SH-SY5Y (cell line): ENCODE measurements around the gene SSNA1.

ENCODE experiments used
- GATA2 ChIP-seq: IDR thresholded peaks from 2 replicates; pipeline ENCODE4 v1.6.1; 2011; ENCODE audit warnings: mild to moderate bottlenecking, low read depth, low read length
- GATA3 ChIP-seq: IDR thresholded peaks from 2 replicates; pipeline ENCODE4 v1.6.1; 2011; ENCODE audit warnings: low read depth, mild to moderate bottlenecking, low read length, moderate library complexity

SSNA1 gene

DNA sequence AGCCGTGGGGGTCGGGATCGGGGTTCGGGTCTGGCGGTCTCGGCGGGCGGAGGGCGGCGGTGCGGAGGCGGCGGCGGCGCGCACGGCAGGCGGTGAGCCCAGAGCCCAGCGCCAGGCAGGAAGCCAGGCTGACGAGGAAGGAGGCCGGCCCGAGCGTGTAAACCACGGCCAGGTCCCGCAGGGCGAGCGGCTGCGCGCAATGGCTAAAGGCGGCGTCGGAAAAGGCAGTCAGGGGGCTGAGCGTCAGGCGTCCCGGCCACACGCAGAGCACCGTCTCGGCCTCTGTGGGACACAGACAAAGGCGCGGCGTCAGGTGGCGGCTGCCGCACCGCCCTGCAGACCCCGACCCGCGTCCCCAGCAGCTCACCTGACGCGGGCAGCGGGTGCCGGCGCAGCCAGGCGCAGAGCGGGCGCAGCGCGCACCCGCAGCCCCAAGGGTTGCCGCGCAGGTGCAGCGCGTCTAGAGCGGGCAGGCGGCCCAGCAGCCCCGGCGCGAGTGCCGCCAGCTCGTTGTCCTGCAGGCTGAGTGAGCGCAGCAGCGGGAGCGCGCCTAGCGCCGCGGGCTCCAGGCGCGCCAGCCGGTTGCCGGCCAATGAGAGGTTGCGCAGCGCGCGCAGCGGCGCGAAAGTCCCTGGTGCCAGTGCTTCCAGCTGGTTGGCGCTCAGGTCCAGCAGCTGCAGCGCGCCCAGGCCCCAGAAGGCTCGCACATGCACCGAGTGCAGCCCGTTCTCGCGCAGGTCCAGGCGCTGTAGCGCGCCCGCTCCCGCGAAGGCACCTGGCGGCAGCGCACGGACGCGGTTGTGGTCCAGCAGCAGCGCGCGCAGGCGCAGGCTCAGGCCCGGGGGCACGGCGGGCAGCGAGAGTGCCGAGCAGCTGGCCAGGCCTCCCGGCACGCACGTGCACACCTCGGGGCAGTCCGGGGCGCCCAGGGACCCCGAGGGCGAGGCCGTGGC, 19.3 kb upstream of the SSNA1 start:
- TF ChIP-seq GATA2: no peak
- TF ChIP-seq GATA3: no peak

DNA sequence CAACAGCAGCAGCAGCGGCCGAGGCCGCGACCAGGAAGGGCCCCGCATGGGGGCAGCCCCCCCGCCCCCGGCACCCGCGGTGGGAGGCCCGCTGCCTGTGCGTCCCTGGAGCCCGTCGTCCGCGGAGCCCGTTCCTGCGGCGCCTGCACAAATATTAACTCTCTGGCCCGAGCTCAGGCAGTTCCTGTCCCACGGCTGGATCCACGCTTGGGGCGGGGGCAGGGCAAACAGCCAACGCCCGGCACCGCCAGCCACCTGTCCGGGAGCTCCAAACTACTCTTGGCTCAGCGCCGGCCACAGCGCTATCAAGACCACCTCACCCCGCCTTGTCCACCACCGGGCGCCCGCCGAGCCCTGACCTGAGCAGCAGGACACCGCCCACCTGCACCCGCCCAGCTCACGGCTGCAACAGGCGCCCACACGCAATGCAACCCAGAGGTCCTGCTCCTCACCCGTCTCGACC, 18.5 kb upstream of the SSNA1 start, which contains the start of gene LRRC26:
Gene LRRC26 (minus strand): TSS at position 156 of the 463 bp plus-strand sequence. CDS start 108 bp downstream, at position 48.
- TF ChIP-seq GATA2 (no peak), GATA3 (no peak)

DNA sequence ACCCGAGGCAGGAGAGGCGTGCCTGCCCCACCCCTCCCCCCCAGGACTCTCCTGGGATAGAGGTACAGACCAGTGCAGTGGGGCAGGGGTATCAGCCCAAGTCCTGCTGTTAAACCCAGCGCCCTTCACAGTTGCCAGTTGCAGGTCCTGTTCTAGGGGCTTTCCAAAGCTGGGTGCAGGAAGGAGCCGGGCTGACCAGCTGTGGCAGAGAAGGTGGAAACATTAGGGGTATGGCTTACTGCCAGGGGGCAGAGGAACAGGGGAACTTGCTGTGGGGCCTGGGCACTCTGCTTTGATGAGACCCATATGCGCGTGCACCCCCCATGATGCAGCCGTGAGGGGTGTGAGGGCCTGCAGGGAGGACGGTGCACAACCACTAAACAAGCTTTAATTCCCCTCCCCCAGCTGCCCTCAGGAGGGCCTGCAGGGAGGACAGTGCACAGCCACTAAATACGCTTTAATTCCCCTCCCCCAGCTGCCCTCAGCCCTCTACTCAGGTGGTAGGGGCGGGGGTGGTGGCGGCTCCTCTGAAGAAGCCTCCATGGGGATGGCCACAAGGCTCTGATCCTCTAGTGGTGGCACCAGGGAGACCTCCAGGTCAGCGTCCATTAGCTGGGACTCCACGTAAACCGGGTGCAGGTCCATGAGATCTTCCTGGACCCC, 17.9 kb upstream of the SSNA1 start:
- TF ChIP-seq GATA2 (no peak), GATA3 (no peak)

DNA sequence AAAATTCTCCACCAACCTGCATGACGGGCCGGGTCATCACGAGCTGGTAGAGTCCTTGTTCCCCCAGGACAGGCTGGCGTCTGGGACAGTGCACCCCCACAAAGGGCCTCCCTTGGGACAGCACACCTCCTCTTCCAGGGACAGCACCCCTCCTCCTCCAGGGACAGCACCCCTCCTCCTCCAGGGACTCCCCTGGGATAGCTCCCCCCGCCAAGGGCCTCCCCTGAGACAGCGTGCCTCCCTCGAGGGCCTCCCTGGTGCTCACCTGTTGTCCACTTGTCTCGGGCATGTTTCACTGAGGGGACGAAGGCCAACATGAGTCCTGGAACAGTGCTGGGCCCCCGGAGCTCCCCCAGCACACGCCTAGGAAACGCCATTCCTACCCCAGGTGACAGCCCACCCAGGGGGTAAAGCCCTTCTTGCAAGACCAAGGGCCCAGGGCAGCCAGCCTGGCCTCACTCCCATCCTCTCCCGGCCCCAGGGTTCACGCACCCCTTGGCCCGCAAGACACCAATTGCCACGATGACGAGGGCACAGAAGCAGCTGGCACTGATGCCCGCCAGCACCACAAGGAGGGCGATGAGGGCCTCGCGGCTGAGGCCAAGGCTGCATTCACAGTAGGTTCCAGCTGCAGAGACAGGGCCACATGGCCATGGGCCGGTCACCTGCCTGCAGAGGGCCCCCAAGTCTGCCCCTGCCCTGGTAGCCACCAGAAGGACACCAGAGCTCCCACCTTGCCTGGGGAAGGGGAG, 17.2 kb upstream of the SSNA1 start:
- TF ChIP-seq GATA2 (no peak), GATA3 (no peak)

DNA sequence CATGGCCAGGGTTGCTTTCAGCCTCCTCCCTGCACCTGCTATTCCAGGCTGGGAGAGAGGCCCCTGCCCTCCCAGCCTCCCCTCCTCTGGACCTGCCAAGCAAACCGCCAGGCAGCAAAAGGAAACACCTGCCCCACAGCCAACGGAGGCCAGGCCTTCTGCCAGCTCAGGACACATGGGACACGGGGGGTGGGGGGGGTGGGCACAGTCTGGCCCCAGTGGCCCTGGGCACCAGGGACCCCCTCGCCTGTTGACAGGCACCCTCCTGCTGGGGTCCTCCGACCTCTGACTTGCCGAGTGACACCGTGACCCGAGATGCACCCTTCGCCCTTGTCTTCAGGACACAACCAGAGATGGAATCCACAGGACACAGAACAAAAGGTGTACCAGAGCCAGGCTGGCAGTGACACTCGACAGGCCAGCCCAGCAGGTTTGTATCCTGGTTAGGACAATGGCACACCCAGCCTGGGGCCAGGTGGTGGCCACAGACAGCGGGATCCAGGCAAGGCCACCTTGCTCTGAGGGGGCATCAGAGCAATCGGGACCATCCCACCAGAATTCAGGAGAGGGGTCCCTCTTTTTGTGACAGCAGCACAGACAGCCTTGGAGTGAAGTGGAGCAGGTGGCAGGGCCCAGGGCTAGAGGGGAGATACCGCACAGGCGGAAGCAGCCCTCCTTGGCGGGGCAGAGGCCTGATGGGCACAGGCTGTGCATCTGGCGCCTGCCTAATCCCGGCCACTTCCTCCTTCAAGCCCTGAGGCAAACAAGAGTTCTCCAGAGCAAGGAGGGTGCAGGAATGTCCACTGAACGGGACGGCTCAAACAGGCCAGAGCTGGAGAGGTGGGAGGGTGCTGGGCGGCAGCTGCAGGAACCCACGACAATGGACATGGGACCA, 15.3 kb upstream of the SSNA1 start:
- TF ChIP-seq GATA3 (no peak), GATA2 (no peak)

DNA sequence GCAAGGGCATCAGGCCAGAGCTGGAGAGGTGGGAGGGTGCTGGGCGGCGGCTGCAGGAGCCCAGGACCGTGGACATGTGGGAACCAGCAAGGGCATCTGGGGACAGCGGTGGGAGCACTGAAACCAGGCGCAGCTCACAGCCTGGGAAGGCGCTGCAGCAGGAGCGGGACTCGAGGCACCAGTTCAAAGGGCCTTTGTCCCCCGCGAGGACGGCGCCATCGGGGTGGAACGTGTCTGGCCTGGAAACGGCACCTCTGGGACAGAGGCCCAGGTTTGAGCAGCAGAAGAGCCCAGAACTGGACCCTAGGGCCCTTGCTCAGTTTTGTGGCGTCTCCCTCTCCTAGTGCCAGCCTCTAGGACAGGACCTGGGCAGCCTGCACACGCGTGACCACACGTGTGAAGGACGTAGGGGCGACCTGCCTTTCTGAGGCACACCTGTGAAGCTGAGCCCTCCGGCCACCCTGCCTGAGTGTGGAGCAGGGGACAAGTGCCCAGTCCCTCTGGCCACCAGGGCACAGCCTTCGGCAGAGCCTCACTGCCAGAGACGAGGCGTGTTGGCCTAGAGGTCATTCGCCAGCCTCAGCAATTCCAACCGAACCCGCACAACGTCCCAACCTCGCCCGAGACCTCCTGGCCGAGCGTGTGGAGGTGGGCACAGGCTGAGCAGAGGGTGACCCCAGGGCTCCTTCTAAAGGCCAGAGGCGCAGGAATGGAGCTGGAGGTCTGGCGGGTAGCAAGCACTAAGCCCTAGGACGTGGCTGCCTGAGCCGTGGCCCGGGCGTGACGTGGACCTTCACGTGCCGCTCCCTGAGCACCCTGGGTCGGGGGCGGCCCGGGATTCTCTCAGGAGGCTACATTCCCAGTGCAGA, 14.4 kb upstream of the SSNA1 start:
- TF ChIP-seq GATA2: no peak
- TF ChIP-seq GATA3: no peak

DNA sequence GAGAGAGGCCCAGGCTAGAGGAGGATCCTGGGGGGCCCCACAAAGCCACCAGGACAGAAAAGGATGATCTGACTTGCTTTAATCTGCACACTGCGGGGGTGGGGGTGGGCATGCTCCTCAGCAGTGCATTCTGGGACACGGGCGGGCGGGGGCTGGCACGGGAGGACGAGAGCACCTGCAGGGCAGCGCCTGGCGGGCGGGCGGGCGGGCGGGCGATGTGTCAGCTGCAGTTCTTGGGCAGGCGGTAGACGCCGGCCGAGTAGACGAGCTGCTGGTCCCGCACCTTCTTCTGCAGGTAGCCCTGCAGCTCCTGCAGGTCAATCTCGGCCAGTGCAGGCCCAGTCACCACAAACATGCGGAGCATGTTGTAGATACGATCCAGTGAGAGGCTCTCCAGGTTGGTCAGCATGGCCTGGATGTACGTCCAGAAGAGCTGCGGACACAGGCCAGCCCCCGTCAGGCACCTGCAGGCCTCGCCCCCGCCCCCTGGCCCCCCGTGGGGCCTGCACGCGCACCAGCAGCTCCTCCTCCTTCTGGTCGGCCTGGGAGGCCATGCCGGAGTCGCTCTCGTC, 13.7 kb upstream of the SSNA1 start:
- TF ChIP-seq GATA2: no peak
- TF ChIP-seq GATA3: no peak

DNA sequence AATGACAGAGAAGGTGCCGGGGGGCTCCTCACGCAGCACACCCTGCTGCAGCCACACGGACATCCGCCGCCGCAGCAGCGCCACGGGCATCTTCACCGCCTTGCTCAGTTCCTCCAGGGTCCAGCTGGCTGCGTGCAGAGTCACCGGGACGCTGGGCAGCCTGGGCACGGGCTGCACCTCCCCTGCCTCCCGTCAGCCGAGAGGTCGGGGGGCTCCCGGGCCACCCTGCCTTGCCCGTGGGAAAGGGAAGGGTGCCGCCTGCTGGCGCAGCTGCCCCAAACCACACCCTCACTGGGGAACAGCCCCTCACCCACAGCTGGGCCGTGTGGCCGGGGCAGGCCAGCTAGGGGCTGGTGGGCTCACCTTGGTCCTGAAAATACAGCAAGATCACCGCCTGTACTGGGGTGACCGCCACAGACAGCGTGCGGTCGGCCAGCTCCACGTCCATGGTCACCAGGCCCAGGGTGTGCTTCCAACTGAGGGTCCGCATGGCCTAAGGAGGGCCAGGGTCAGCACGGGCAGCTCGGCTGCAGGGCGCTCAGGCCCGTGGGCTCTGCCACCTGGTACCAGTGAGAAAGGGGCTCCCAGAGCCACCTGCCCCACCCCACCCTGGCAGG, 13.0 kb upstream of the SSNA1 start:
- TF ChIP-seq GATA2 (no peak), GATA3 (no peak)

DNA sequence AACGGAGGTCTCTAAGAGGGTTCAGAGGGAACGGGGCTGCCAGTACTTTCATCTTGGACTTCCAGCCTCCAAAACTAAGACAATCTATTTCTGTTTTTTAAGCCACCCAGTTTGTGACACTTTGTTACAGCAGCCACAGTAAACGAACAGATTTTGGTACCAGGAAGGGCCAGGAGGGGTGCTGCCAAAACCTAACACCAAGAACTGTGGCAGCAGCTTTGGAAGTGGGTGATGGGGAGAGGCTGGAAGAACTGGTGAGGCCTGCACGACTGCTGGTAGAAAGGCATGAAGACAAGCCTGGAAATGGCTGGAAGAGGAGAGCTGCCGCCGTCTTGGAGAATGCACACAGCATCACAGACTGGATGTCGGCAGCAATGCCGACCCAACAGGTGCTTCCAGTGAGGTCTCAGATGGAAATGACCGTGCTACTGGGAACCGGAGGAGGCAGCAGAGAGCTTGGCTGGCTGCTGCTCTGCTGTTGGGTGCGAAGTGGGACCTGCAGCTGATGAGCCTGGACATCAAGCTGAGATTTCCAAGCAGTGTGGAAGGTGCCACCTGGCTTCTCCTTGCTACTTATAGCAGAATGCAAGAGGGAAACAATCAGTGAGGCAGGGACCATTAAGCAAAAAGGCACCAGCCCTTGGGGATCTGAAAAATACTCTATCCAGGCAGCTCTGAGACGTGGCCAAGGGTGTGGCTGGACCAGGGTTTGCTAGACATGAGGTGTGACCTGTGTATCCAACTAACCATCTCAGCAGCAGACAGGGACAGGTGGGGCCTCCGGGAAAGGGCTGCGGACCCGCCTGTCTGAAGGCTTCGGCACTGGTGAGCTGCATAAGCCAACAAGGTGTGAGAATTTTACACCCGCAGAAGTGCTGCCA, 11.9 kb upstream of the SSNA1 start:
- TF ChIP-seq GATA3 (no peak), GATA2 (no peak)

DNA sequence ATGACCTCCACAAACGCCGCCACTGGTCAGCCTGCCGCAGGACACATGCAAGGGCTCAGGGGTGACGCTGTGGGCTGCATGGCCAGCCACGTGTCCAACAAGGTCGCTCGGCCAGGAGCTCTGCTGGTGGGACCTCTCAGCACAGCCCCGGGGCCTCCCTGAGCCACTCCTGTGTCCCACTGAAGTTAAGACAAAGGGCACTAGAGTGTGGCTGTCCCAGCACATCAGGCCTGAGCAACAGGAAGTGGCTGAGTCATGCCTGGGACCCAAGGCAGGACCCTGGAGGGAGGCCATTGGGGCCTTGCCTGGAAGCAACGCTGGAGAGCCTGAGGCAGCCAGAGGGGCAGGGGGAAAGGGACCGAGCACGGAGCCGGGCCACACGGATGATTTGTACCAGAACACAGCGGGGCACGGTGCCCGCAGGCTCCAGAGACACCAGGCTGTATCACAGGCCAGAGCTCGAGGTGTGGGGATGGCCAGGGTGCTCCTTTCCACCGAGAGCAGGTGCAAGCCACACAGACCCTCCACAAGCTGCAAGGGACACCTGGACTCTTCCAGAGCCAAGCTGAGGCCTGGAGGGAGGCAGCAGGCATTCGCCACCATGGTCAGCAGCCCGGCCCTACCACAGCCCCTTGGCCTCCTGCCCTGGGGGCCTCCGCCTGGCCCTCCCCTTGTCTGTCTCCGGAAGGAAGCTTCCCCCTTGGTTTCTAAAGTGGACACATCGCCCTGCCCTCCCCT, 10.1 kb upstream of the SSNA1 start:
- TF ChIP-seq GATA3: no peak
- no peak for TF ChIP-seq GATA2
